SK-N-SH (cell line): Measurements from ENCODE around the gene METTL9.

Experiments used
- CHD2 ChIP-seq: fragments of 150-350 bp; IDR thresholded peaks from 2 replicates; pipeline ENCODE4 v1.6.1; 2018; ENCODE audit warnings: low read length; ENCODE audit not compliant: partially characterized antibody
- EP300 ChIP-seq, 2 experiments: IDR thresholded peaks; 2 replicates each; pipeline versions ENCODE4 v1.4.0 to v1.6.1; 2012; ENCODE audit warnings: borderline replicate concordance in 1 of 2, low read depth in 1 of 2, low read length in 1 of 2
- EZH2phosphoT487 ChIP-seq: fragments of 200-600 bp; sonication (generic); IDR thresholded peaks from 2 replicates; pipeline ENCODE4 v1.6.1; 2017; ENCODE audit warnings: low read depth, mixed run types, mild to moderate bottlenecking, antibody characterized with exemption, moderate library complexity, borderline replicate concordance
- GABPA ChIP-seq: IDR thresholded peaks from 2 replicates; pipeline ENCODE4 v1.4.0; 2012; ENCODE audit warnings: low read depth, mild to moderate bottlenecking
- NRF1 ChIP-seq: IDR thresholded peaks from 2 replicates; pipeline ENCODE4 v1.6.1; 2012; ENCODE audit warnings: low read depth, mild to moderate bottlenecking, low read length
- RAD21 ChIP-seq: IDR thresholded peaks from 2 replicates; pipeline ENCODE4 v1.6.1; 2012; ENCODE audit warnings: mild to moderate bottlenecking, low read length
- RFX5 ChIP-seq: IDR thresholded peaks from 2 replicates; pipeline ENCODE4 v1.6.1; 2012; ENCODE audit warnings: mild to moderate bottlenecking, improper control_type of control experiment, low read length
- RXRA ChIP-seq: IDR thresholded peaks from 2 replicates; pipeline ENCODE4 v1.4.0; 2012; ENCODE audit warnings: low read depth, mild to moderate bottlenecking, borderline replicate concordance
- SIN3A ChIP-seq: IDR thresholded peaks from 2 replicates; pipeline ENCODE4 v1.6.1; 2012; ENCODE audit warnings: low read depth, mild to moderate bottlenecking, low read length, moderate library complexity, borderline replicate concordance
- TAF1 ChIP-seq: IDR thresholded peaks from 2 replicates; pipeline ENCODE4 v1.6.1; 2012; ENCODE audit warnings: low read depth, mild to moderate bottlenecking, low read length, moderate library complexity, borderline replicate concordance
- YY1 ChIP-seq: IDR thresholded peaks from 2 replicates; pipeline ENCODE4 v1.4.0; 2012; ENCODE audit warnings: low read depth, mild to moderate bottlenecking
- TF ChIP-seq, protein P1 (sequence below): IDR thresholded peaks from 2 replicates; pipeline ENCODE4 v1.6.1; 2012; ENCODE audit warnings: mild to moderate bottlenecking, low read depth, low read length, moderate library complexity
- TF ChIP-seq, protein P2 (sequence below): fragments of 200-600 bp; sonication (generic); IDR thresholded peaks from 2 replicates; pipeline ENCODE4 v1.6.1; 2017; ENCODE audit warnings: antibody characterized with exemption, mild to moderate bottlenecking, moderate library complexity

DNA sequence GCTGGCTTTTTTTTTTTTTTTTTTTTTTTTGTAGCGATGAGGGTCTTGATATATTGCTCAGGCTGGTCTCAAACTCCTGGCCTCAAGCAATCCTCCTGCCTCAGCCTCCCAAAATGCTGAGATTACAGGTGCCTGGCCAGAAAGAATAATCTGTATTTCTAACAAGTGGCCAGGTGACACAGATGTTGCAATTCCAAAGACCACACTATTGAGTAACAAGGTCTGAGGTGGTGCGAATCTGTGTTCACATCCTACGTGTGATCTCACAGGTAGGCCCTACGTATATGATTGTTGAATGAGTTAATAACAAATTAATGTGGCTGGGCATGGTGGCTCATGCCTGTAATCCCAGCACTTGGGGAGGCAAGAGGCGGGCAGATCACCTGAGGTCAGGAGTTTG, 97.7 kb downstream of the METTL9 start:
- TF ChIP-seq NRF1: no peak
- no peak for TF ChIP-seq RAD21
- no peak for TF ChIP-seq RXRA
- TF ChIP-seq SIN3A: no peak
- TF ChIP-seq, protein P1, sequence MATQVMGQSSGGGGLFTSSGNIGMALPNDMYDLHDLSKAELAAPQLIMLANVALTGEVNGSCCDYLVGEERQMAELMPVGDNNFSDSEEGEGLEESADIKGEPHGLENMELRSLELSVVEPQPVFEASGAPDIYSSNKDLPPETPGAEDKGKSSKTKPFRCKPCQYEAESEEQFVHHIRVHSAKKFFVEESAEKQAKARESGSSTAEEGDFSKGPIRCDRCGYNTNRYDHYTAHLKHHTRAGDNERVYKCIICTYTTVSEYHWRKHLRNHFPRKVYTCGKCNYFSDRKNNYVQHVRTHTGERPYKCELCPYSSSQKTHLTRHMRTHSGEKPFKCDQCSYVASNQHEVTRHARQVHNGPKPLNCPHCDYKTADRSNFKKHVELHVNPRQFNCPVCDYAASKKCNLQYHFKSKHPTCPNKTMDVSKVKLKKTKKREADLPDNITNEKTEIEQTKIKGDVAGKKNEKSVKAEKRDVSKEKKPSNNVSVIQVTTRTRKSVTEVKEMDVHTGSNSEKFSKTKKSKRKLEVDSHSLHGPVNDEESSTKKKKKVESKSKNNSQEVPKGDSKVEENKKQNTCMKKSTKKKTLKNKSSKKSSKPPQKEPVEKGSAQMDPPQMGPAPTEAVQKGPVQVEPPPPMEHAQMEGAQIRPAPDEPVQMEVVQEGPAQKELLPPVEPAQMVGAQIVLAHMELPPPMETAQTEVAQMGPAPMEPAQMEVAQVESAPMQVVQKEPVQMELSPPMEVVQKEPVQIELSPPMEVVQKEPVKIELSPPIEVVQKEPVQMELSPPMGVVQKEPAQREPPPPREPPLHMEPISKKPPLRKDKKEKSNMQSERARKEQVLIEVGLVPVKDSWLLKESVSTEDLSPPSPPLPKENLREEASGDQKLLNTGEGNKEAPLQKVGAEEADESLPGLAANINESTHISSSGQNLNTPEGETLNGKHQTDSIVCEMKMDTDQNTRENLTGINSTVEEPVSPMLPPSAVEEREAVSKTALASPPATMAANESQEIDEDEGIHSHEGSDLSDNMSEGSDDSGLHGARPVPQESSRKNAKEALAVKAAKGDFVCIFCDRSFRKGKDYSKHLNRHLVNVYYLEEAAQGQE: no peak
- TF ChIP-seq, protein P2, sequence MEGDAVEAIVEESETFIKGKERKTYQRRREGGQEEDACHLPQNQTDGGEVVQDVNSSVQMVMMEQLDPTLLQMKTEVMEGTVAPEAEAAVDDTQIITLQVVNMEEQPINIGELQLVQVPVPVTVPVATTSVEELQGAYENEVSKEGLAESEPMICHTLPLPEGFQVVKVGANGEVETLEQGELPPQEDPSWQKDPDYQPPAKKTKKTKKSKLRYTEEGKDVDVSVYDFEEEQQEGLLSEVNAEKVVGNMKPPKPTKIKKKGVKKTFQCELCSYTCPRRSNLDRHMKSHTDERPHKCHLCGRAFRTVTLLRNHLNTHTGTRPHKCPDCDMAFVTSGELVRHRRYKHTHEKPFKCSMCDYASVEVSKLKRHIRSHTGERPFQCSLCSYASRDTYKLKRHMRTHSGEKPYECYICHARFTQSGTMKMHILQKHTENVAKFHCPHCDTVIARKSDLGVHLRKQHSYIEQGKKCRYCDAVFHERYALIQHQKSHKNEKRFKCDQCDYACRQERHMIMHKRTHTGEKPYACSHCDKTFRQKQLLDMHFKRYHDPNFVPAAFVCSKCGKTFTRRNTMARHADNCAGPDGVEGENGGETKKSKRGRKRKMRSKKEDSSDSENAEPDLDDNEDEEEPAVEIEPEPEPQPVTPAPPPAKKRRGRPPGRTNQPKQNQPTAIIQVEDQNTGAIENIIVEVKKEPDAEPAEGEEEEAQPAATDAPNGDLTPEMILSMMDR: no peak
- TF ChIP-seq EZH2phosphoT487: no peak
- TF ChIP-seq EP300 (IDR thresholded peaks at IDR 0.05; ENCODE audit: borderline replicate concordance in 1 of 2, low read depth in 1 of 2, low read length in 1 of 2): no peak
- no peak for TF ChIP-seq CHD2
- no peak for TF ChIP-seq RFX5
- no peak for TF ChIP-seq YY1
- TF ChIP-seq TAF1: no peak
- no peak for TF ChIP-seq GABPA
